Measurements from ENCODE around the gene TCF7L1. TPM values are rescaled to one million over a fixed set of nuclear protein-coding genes. Genes with fewer than 3 reads are reported as not detected.

The TCF7L1 gene
- polyA plus RNA-seq, 6 donors from 2014 or later, result 0.35 TPM; not detected in 5

GRCh38 chr2:85264471-85264870 lies 131.3 kb downstream of the TCF7L1 start:
- DNase-seq (no peak), ATAC-seq (ENCODE audit: low read depth in 2 of 2) (no peak)
- Mint-ChIP-seq H3K27ac (no peak overlapping the region), H3K27me3 (peaks cover 5 to 40% (median 37%) of the 10 kb centered on the region in 3 donors), H3K9me3 (no peaks in the 10 kb centered on the region), H3K36me3 (no peaks in the 10 kb centered on the region), H3K4me3 (no peak overlapping the region), H3K4me1 (no peaks in the 10 kb centered on the region)

GRCh38 chr2:85265304-85265703 lies 132.1 kb downstream of the TCF7L1 start:
- Mint-ChIP-seq H3K36me3 (no peaks in the 10 kb centered on the region), H3K27ac (no peak overlapping the region), H3K9me3 (no peaks in the 10 kb centered on the region), H3K4me3 (no peak overlapping the region), H3K27me3 (peaks cover 9 to 44% (median 41%) of the 10 kb centered on the region in 3 donors), H3K4me1 (no peaks in the 10 kb centered on the region)
- ATAC-seq (ENCODE audit: low read depth in 2 of 2) (no peak), DNase-seq (no peak)

GRCh38 chr2:85266146-85267041 lies 133.2 kb downstream of the TCF7L1 start:
- Mint-ChIP-seq H3K4me3 (no peak overlapping the region), H3K27ac (no peak overlapping the region), H3K36me3 (no peaks in the 10 kb centered on the region), H3K9me3 (no peaks in the 10 kb centered on the region), H3K4me1 (no peaks in the 10 kb centered on the region), H3K27me3 (peaks cover 12 to 54% (median 43%) of the 10 kb centered on the region in 3 donors)
- ATAC-seq (ENCODE audit: low read depth in 2 of 2), result peak in 1 of 2 donors; percentile 51
- peak; percentile 31 for DNase-seq

- no peak for DNase-seq
- no peaks in the 10 kb centered on the region for H3K9me3 Mint-ChIP-seq
- H3K4me3 Mint-ChIP-seq, result no peak overlapping the region
- H3K27me3 Mint-ChIP-seq, result peaks cover 16 to 45% (median 27%) of the 10 kb centered on the region in 3 donors
- no peaks in the 10 kb centered on the region for H3K4me1 Mint-ChIP-seq
- ATAC-seq (ENCODE audit: low read depth in 2 of 2), result no peak
- H3K27ac Mint-ChIP-seq, result peak overlapping the region in 1 of 6 donors; percentile 33
- no peaks in the 10 kb centered on the region for H3K36me3 Mint-ChIP-seq
These were observed 136.8 kb downstream of the TCF7L1 start for GRCh38 chr2:85269959-85270358.

GRCh38 chr2:85272357-85272756 lies 139.2 kb downstream of the TCF7L1 start:
- no peak for DNase-seq
- H3K36me3 Mint-ChIP-seq, result no peaks in the 10 kb centered on the region
- H3K27ac Mint-ChIP-seq, result no peak overlapping the region
- H3K4me3 Mint-ChIP-seq, result no peak overlapping the region
- no peaks in the 10 kb centered on the region for H3K4me1 Mint-ChIP-seq
- H3K9me3 Mint-ChIP-seq, result no peaks in the 10 kb centered on the region
- ATAC-seq (ENCODE audit: low read depth in 2 of 2), result no peak
- H3K27me3 Mint-ChIP-seq, result peaks cover 18 to 51% (median 32%) of the 10 kb centered on the region in 3 donors

- Mint-ChIP-seq H3K36me3 (no peaks in the 10 kb centered on the region), H3K4me3 (peak overlapping the region in 1 of 8 donors; percentile 42), H3K4me1 (no peaks in the 10 kb centered on the region), H3K27ac (peak overlapping the region in 1 of 6 donors; percentile 65), H3K9me3 (no peaks in the 10 kb centered on the region), H3K27me3 (peaks cover 18 to 45% (median 32%) of the 10 kb centered on the region in 3 donors)
- DNase-seq (no peak), ATAC-seq (ENCODE audit: low read depth in 2 of 2) (no peak)
These were observed 140.8 kb downstream of the TCF7L1 start for GRCh38 chr2:85273738-85274731.

- no peak overlapping the region for H3K27ac Mint-ChIP-seq
- H3K9me3 Mint-ChIP-seq, result no peaks in the 10 kb centered on the region
- H3K4me1 Mint-ChIP-seq, result no peaks in the 10 kb centered on the region
- H3K4me3 Mint-ChIP-seq, result no peak overlapping the region
- ATAC-seq (ENCODE audit: low read depth in 2 of 2), result no peak
- peaks cover 16 to 36% (median 23%) of the 10 kb centered on the region in 3 donors for H3K27me3 Mint-ChIP-seq
- H3K36me3 Mint-ChIP-seq, result no peaks in the 10 kb centered on the region
- DNase-seq, result no peak
These were observed 142.9 kb downstream of the TCF7L1 start for GRCh38 chr2:85275984-85276540.

- no peak for ATAC-seq (ENCODE audit: low read depth in 2 of 2)
- H3K9me3 Mint-ChIP-seq, result no peaks in the 10 kb centered on the region
- H3K4me3 Mint-ChIP-seq, result no peak overlapping the region
- H3K36me3 Mint-ChIP-seq, result no peaks in the 10 kb centered on the region
- no peaks in the 10 kb centered on the region for H3K4me1 Mint-ChIP-seq
- H3K27ac Mint-ChIP-seq, result peak overlapping the region in 1 of 6 donors; percentile 3
- DNase-seq, result no peak
- H3K27me3 Mint-ChIP-seq, result peaks cover 16 to 30% (median 23%) of the 10 kb centered on the region in 3 donors
These were observed 143.5 kb downstream of the TCF7L1 start for GRCh38 chr2:85276571-85277118.

GRCh38 chr2:85277416-85278158 lies 144.4 kb downstream of the TCF7L1 start:
- no peaks in the 10 kb centered on the region for H3K36me3 Mint-ChIP-seq
- peak overlapping the region in 1 of 6 donors; percentile 82 for H3K27ac Mint-ChIP-seq
- H3K27me3 Mint-ChIP-seq, result peaks cover 13 to 27% (median 23%) of the 10 kb centered on the region in 3 donors
- H3K4me3 Mint-ChIP-seq, result no peak overlapping the region
- no peaks in the 10 kb centered on the region for H3K4me1 Mint-ChIP-seq
- no peak for ATAC-seq (ENCODE audit: low read depth in 2 of 2)
- DNase-seq, result no peak
- no peaks in the 10 kb centered on the region for H3K9me3 Mint-ChIP-seq

- Mint-ChIP-seq H3K27ac (peak overlapping the region in 1 of 6 donors; percentile 47), H3K36me3 (no peaks in the 10 kb centered on the region), H3K4me3 (no peak overlapping the region), H3K9me3 (no peaks in the 10 kb centered on the region), H3K27me3 (peaks cover 13 to 20% (median 15%) of the 10 kb centered on the region in 3 donors), H3K4me1 (no peaks in the 10 kb centered on the region)
- ATAC-seq (ENCODE audit: low read depth in 2 of 2) (no peak), DNase-seq (no peak)
These were observed 145.2 kb downstream of the TCF7L1 start for GRCh38 chr2:85278361-85278760.

- Mint-ChIP-seq H3K4me3 (no peak overlapping the region), H3K4me1 (peaks cover 0 to 5% (median 0%) of the 10 kb centered on the region in 3 donors), H3K9me3 (no peaks in the 10 kb centered on the region), H3K27me3 (peaks cover 6 to 13% (median 9%) of the 10 kb centered on the region in 3 donors), H3K27ac (no peak overlapping the region), H3K36me3 (no peaks in the 10 kb centered on the region)
- DNase-seq (no peak), ATAC-seq (ENCODE audit: low read depth in 2 of 2) (no peak)
These were observed 148.4 kb downstream of the TCF7L1 start for GRCh38 chr2:85281553-85281952.

- Mint-ChIP-seq H3K36me3 (no peaks in the 10 kb centered on the region), H3K4me3 (no peak overlapping the region), H3K9me3 (no peaks in the 10 kb centered on the region), H3K27ac (no peak overlapping the region), H3K4me1 (peaks cover 0 to 5% (median 3%) of the 10 kb centered on the region in 3 donors), H3K27me3 (peaks cover 0 to 5% (median 5%) of the 10 kb centered on the region in 3 donors)
- DNase-seq (no peak), ATAC-seq (ENCODE audit: low read depth in 2 of 2) (no peak)
These were observed 149.7 kb downstream of the TCF7L1 start for GRCh38 chr2:85282914-85283313.
